Trophoblast cell (in vitro differentiated cells and primary cell): ENCODE data around the gene BCAT1. TPM values are rescaled to one million over a fixed set of nuclear protein-coding genes. Genes with fewer than 3 reads are reported as not detected.
A peak's percentile ranks its signal among the peaks of the same experiment; 100 is the strongest.

Experiments used
- DNase-seq, 2 donors: peaks; one replicate each; pipeline ENCODE4 v3.0.0-alpha.2; 2016
- H2AFZ ChIP-seq: 2 replicates; pipeline ENCODE4 v1.6.1; 2013; ENCODE audit warnings: low read length, moderate library complexity, mild to moderate bottlenecking; ENCODE audit not compliant: insufficient read depth, poor library complexity
- H2AK5ac ChIP-seq: 2 replicates; pipeline ENCODE4 v1.6.1; 2013; ENCODE audit warnings: mild to moderate bottlenecking, low read length
- H2BK120ac ChIP-seq: 2 replicates; pipeline ENCODE4 v1.6.1; 2013; ENCODE audit warnings: low read length, mild to moderate bottlenecking, moderate library complexity; ENCODE audit not compliant: insufficient read depth, poor library complexity
- H2BK12ac ChIP-seq: 2 replicates; pipeline ENCODE4 v1.6.1; 2013; ENCODE audit warnings: mild to moderate bottlenecking, low read length, moderate library complexity
- H2BK5ac ChIP-seq: 2 replicates; pipeline ENCODE4 v1.6.1; 2013; ENCODE audit warnings: low read length, low read depth, moderate library complexity, mild to moderate bottlenecking; ENCODE audit not compliant: poor library complexity
- H3K14ac ChIP-seq: 2 replicates; pipeline ENCODE4 v1.6.1; 2013; ENCODE audit warnings: mild to moderate bottlenecking, low read length
- H3K18ac ChIP-seq: 2 replicates; pipeline ENCODE4 v1.6.1; 2013; ENCODE audit warnings: mild to moderate bottlenecking, low read length
- H3K23ac ChIP-seq: 2 replicates; pipeline ENCODE4 v1.6.1; 2013; ENCODE audit warnings: low read length
- H3K27ac ChIP-seq: 2 replicates; pipeline ENCODE4 v1.5.1; 2013; ENCODE audit warnings: low read depth, mild to moderate bottlenecking, inconsistent platforms, low read length, moderate library complexity
- H3K27me3 ChIP-seq: 2 replicates; pipeline ENCODE4 v1.6.1; 2013; ENCODE audit warnings: inconsistent platforms, mild to moderate bottlenecking, low read length, moderate library complexity; ENCODE audit not compliant: insufficient read depth
- H3K36me3 ChIP-seq, 2 experiments: 1 replicate in 1 of 2; 2 replicates in 1 of 2; pipeline ENCODE4 v1.6.1; 2013; ENCODE audit warnings: low read length in 2 of 2, mild to moderate bottlenecking in 2 of 2, moderate library complexity in 1 of 2; ENCODE audit not compliant: insufficient read depth in 2 of 2, control insufficient read depth in 1 of 2
- H3K4ac ChIP-seq: 2 replicates; pipeline ENCODE4 v1.6.1; 2013; ENCODE audit warnings: low read depth, mild to moderate bottlenecking, low read length, moderate library complexity
- H3K4me1 ChIP-seq, 2 experiments: 1 replicate in 1 of 2; 2 replicates in 1 of 2; pipeline ENCODE4 v1.6.1; 2013; ENCODE audit warnings: low read length in 2 of 2, mild to moderate bottlenecking in 2 of 2, moderate library complexity in 1 of 2; ENCODE audit not compliant: insufficient read depth in 2 of 2, control insufficient read depth in 1 of 2
- H3K4me2 ChIP-seq: 2 replicates; pipeline ENCODE4 v1.6.1; 2013; ENCODE audit warnings: inconsistent platforms, mild to moderate bottlenecking, low read length, moderate library complexity
- H3K4me3 ChIP-seq: 2 replicates; pipeline ENCODE4 v1.5.1; 2013; ENCODE audit warnings: mild to moderate bottlenecking, low read depth, low read length, inconsistent platforms
- H3K79me1 ChIP-seq: one replicate; pipeline ENCODE4 v1.6.1; 2013; ENCODE audit warnings: low read length
- H3K79me2 ChIP-seq: 2 replicates; pipeline ENCODE4 v1.6.1; 2013; ENCODE audit warnings: low read length, mild to moderate bottlenecking; ENCODE audit not compliant: control insufficient read depth, insufficient read depth, poor library complexity
- H3K9ac ChIP-seq: 2 replicates; pipeline ENCODE4 v1.6.1; 2013; ENCODE audit warnings: mild to moderate bottlenecking, low read length
- H3K9me3 ChIP-seq: 2 replicates; pipeline ENCODE4 v1.6.1; 2013; ENCODE audit warnings: low read depth, mild to moderate bottlenecking, control low read depth, inconsistent platforms, low read length; ENCODE audit not compliant: insufficient read depth
- H4K12ac ChIP-seq: 2 replicates; pipeline ENCODE4 v1.6.1; 2013; ENCODE audit warnings: low read depth, mild to moderate bottlenecking, low read length, moderate library complexity
- H4K8ac ChIP-seq: 2 replicates; pipeline ENCODE4 v1.6.1; 2013; ENCODE audit warnings: low read depth, mild to moderate bottlenecking, low read length, moderate library complexity
- H4K91ac ChIP-seq: one replicate; pipeline ENCODE4 v1.6.1; 2013; ENCODE audit warnings: low read depth, mild to moderate bottlenecking, low read length, moderate library complexity
- WGBS: extraction: QIAGEN DNeasy Blood & Tissue Kit; methylation state at CpG from one replicate; pipeline ENCODE4 v1.1.7; 2013; ENCODE audit warnings: missing lambda C conversion rate; ENCODE audit not compliant: insufficient read length, insufficient coverage; ENCODE audit errors: extremely low coverage; 5-methylcytosine and 5-hydroxymethylcytosine counted together
- polyA plus RNA-seq: library from polyadenylated mRNA; stranded (reverse); fragments of 200-250 nt; gene quantifications from 2 replicates; pipeline ENCODE4 v1.2.3, GENCODE V29; 2013

Gene BCAT1
- polyA plus RNA-seq: 80.8 and 83.0 TPM in 2 replicates

- H2AK5ac ChIP-seq: peak within 1 kb of the TSS; percentile 88
- peaks cover 9 to 14% of the 10 kb centered on the region in 2 experiments for H3K4me1 ChIP-seq
- peaks cover 27% of the 10 kb centered on the region for H3K79me1 ChIP-seq
- peak within 1 kb of the TSS; percentile 33 for H3K23ac ChIP-seq
- DNase-seq: peak; percentile 48 to 74
- peak within 1 kb of the TSS; percentile 85 for H4K12ac ChIP-seq
- H4K8ac ChIP-seq: peak within 1 kb of the TSS; percentile 92
- H3K36me3 ChIP-seq: peaks cover 0 to 2% of the 10 kb centered on the region in 2 experiments
- H2AFZ ChIP-seq: peak within 1 kb of the TSS; percentile 62
- H3K4ac ChIP-seq: peak within 1 kb of the TSS; percentile 14
- no peaks in the 10 kb centered on the region for H3K9me3 ChIP-seq
- peak within 1 kb of the TSS; percentile 65 for H3K4me2 ChIP-seq
- peak within 1 kb of the TSS; percentile 81 for H3K27ac ChIP-seq
- peak within 1 kb of the TSS; percentile 77 for H3K14ac ChIP-seq
- peak within 1 kb of the TSS; percentile 79 for H3K18ac ChIP-seq
- no CpG with 5 or more reads among the region's 52 CpGs for WGBS
- peak within 1 kb of the TSS; percentile 83 for H3K9ac ChIP-seq
- peak within 1 kb of the TSS; percentile 95 for H2BK12ac ChIP-seq
- peak within 1 kb of the TSS; percentile 89 for H3K4me3 ChIP-seq
- peak within 1 kb of the TSS; percentile 95 for H4K91ac ChIP-seq
- H3K79me2 ChIP-seq: peaks cover 11% of the 10 kb centered on the region
- H2BK120ac ChIP-seq: peak within 1 kb of the TSS; percentile 94
- peak within 1 kb of the TSS; percentile 80 for H2BK5ac ChIP-seq
- H3K27me3 ChIP-seq: no peaks in the 10 kb centered on the region
Observed at GRCh38 chr12:24948757-24949722, at the start of gene BCAT1. BCAT1 (minus strand) TSS chr12:24949101; CDS start chr12:24948932, 169 bp downstream.

DNA sequence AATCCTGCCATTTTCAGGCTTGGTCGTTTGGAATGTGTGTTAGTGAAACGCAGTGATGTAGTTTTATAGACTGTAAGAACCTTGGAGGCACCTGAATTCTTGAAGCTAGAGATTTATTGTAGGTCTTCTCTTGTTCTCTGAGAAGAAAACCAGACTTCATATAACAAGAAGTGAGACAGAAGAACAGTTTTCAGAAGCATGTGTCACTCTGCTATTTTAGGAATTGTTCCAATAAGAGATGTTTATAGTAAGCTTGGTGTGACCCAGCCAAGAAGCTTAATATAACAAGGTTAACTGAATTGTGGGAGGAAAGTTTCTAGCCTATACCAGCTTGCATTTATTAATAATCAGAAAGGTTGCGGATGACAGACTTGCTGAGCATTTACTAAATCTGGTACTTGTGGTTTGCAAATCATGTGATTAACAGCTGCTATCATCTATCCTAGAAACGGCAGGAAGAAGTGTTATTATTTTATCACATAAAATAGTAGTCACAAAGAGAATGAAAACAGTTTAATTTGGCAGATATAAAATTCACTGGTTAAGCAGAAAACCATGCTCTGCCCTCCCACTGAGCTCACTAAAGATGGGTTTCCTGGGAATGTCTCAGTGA lies 49.2 kb upstream of the BCAT1 start:
- Histone ChIP-seq H3K4me3 (no peak overlapping the region), H2BK5ac (no peak overlapping the region), H3K4ac (no peak overlapping the region), H3K79me2 (no peaks in the 10 kb centered on the region), H3K23ac (no peak overlapping the region), H2AK5ac (no peak overlapping the region), H2BK12ac (no peak overlapping the region), H3K18ac (no peak overlapping the region), H3K27me3 (no peaks in the 10 kb centered on the region), H3K9ac (no peak overlapping the region), H4K91ac (no peak overlapping the region), H2BK120ac (no peak overlapping the region), H3K4me2 (no peak overlapping the region), H2AFZ (no peak overlapping the region), H3K9me3 (no peaks in the 10 kb centered on the region), H4K12ac (no peak overlapping the region), H3K79me1 (no peaks in the 10 kb centered on the region), H3K14ac (no peak overlapping the region), H3K36me3 (no peaks in the 10 kb centered on the region), H4K8ac (no peak overlapping the region), H3K27ac (no peak overlapping the region), H3K4me1 (no peaks in the 10 kb centered on the region)
- DNase-seq: no peak
- WGBS: no CpG with 5 or more reads among the region's 4 CpGs

GRCh38 chr12:24997496-24997895 lies 48.6 kb upstream of the BCAT1 start:
- H3K14ac ChIP-seq: no peak overlapping the region
- peak overlapping the region; percentile 18 for H2BK120ac ChIP-seq
- H3K4me3 ChIP-seq: no peak overlapping the region
- no peak overlapping the region for H2BK5ac ChIP-seq
- no peaks in the 10 kb centered on the region for H3K79me2 ChIP-seq
- H3K79me1 ChIP-seq: no peaks in the 10 kb centered on the region
- no peaks in the 10 kb centered on the region for H3K36me3 ChIP-seq
- no peaks in the 10 kb centered on the region for H3K9me3 ChIP-seq
- H3K9ac ChIP-seq: no peak overlapping the region
- H3K4me2 ChIP-seq: no peak overlapping the region
- no peak overlapping the region for H2BK12ac ChIP-seq
- no peak overlapping the region for H4K12ac ChIP-seq
- no peak overlapping the region for H3K27ac ChIP-seq
- H3K27me3 ChIP-seq: no peaks in the 10 kb centered on the region
- no peak overlapping the region for H4K91ac ChIP-seq
- no peak overlapping the region for H3K23ac ChIP-seq
- H2AK5ac ChIP-seq: no peak overlapping the region
- no peaks in the 10 kb centered on the region for H3K4me1 ChIP-seq
- H2AFZ ChIP-seq: no peak overlapping the region
- no CpG with 5 or more reads among the region's 6 CpGs for WGBS
- no peak for DNase-seq
- H4K8ac ChIP-seq: no peak overlapping the region
- no peak overlapping the region for H3K18ac ChIP-seq
- no peak overlapping the region for H3K4ac ChIP-seq

DNA sequence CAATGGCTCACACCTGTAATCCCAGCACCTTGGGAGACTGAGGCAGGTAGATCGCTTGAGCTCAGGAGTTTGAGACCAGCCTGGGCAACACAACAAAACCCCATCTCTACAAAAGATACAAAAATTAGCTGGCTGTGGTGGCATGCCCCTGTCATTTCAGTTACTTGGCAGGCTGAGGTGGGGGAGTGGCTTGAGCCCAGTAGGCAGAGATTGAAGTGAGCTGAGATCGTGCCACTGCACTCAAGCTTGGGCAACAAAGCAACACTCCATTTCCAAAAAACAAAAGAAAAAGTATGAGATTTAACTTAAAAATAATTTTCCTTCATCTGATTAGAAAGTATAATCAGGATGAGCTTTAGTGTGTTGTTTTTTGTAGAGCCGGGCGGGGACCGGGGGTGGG lies 47.9 kb upstream of the BCAT1 start:
- Histone ChIP-seq H2BK5ac (no peak overlapping the region), H3K9me3 (no peaks in the 10 kb centered on the region), H3K4me1 (no peaks in the 10 kb centered on the region), H3K36me3 (no peaks in the 10 kb centered on the region), H2BK12ac (no peak overlapping the region), H3K79me2 (no peaks in the 10 kb centered on the region), H3K4me2 (no peak overlapping the region), H3K23ac (no peak overlapping the region), H2AK5ac (no peak overlapping the region), H3K27me3 (no peaks in the 10 kb centered on the region), H3K27ac (no peak overlapping the region), H4K12ac (no peak overlapping the region), H4K8ac (no peak overlapping the region), H3K4me3 (no peak overlapping the region), H3K14ac (no peak overlapping the region), H2AFZ (no peak overlapping the region), H3K4ac (no peak overlapping the region), H3K9ac (no peak overlapping the region), H4K91ac (no peak overlapping the region), H3K79me1 (no peaks in the 10 kb centered on the region), H3K18ac (no peak overlapping the region), H2BK120ac (no peak overlapping the region)
- DNase-seq: no peak
- WGBS: no CpG with 5 or more reads among the region's 5 CpGs
